Activated naive CD8-positive, alpha-beta T cell (primary cell): ENCODE results near the gene NPAS3.

Source experiments
- H3K27ac Mint-ChIP-seq: one replicate; pipeline ENCODE4 v1.8.0; 2021; ENCODE audit warnings: mixed read lengths
- H3K27me3 Mint-ChIP-seq: one replicate; pipeline ENCODE4 v1.8.0; 2021; ENCODE audit warnings: mixed read lengths
- H3K36me3 Mint-ChIP-seq: one replicate; pipeline ENCODE4 v1.8.0; 2021; ENCODE audit warnings: mixed read lengths
- H3K4me1 Mint-ChIP-seq: one replicate; pipeline ENCODE4 v1.8.0; 2021; ENCODE audit warnings: low read depth, mixed read lengths
- H3K4me3 Mint-ChIP-seq: one replicate; pipeline ENCODE4 v1.8.0; 2021; ENCODE audit warnings: mild to moderate bottlenecking, mixed read lengths
- H3K9me3 Mint-ChIP-seq: one replicate; pipeline ENCODE4 v1.8.0; 2021; ENCODE audit warnings: low read depth, mixed read lengths

The NPAS3 gene

DNA sequence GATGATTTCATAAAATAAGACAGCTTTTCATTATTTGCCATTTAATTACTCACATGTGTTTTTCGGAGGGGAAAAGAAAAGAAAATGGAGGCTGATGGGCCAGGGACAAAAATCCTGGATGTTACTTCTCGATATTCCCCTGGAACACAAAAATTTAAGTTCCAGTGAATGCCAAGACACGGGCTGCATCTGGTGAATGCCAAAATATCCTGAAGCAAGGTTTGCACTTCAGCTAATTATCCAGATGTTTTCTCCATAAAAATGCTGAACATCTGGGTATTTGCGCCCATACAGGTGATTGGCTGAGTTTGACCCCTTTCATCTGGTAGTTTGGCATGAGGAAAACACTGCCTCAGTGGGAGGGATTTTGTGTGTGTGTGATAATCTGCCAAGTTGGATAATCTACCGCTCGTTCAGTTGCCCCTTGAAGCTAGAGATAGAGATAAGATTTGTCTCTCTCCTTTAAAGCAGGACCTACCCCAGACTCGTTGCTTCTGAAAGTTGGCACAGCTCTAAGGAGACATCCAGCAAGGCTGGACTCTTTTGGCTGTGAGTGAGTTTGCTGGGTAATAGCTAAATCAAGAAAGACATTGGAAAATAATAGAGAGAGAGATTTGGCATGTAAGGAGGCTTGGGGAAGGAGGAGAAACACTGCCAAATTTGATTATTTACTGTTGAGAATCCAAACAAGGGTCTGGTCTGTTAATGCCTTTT is 622.2 kb downstream of the NPAS3 start:
- Mint-ChIP-seq H3K27me3 (no peaks in the 10 kb centered on the region), H3K36me3 (no peaks in the 10 kb centered on the region), H3K4me1 (no peaks in the 10 kb centered on the region), H3K9me3 (no peaks in the 10 kb centered on the region), H3K4me3 (no peak overlapping the region), H3K27ac (no peak overlapping the region)

DNA sequence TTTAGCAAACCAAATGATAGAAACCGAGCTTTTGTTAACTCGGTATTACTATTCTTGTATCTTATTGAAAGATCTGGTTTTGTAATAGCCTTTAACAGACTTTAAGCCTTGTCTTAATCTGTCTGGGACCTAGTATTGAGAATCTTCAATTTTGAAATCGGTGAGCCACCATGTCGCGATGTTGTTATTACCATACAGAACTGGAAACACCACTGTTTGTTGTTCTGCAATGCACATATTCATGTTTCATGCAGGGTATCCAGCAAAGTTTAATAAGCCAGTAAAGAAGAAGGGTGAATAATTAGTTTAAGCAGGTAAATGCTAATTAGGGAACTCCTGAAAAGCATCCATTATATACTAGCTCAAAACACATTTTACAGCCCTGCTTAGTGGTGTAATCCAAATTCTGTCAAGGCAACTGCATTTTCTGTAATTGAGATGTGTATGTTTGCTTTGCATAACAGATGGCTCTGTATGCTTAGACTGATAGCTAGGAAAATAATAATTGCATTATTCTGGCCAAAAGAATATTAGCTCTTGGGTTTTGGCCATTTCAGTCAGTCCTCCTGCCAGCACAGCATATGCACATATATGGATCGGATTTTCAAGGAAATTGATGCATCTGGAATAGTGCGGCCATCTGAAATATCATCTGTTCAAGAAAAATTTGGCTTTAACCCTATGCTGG is 623.0 kb downstream of the NPAS3 start:
- H3K36me3 Mint-ChIP-seq = no peaks in the 10 kb centered on the region
- no peaks in the 10 kb centered on the region for H3K27me3 Mint-ChIP-seq
- H3K4me1 Mint-ChIP-seq = no peaks in the 10 kb centered on the region
- H3K27ac Mint-ChIP-seq = no peak overlapping the region
- no peaks in the 10 kb centered on the region for H3K9me3 Mint-ChIP-seq
- no peak overlapping the region for H3K4me3 Mint-ChIP-seq

DNA sequence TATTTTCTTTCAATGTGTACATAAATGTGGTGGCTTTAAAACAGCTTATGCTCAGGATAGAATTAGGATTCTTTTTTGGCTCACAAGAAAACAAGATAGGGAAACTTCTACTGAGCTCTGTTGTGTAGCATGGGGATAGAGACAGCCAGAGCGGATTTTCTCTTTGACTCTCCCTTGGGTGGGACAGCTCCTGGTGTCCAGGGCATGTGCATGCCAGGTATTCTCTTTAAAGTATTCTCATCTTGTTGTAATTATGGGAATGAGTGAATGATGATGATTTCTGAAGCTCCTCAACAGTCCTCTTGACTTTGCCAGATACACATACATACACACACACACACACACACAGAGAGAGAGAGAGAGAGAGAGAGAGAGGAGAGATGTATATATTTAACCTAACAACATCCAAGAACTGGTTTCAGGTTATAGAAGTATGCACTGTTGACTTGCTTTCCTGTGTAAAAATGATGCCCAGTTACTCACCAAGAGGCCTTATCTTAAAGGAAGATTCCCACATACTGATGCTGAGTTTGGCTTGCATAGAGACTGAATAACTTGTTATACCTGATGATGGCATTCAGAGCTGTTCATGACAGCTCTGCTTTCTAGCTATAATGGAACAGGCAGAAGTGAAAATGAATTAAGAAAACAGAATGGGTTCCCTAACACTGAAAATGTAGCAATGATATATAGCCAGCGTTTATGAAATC is 624.7 kb downstream of the NPAS3 start:
- Mint-ChIP-seq H3K9me3 (no peaks in the 10 kb centered on the region), H3K4me3 (no peak overlapping the region), H3K4me1 (no peaks in the 10 kb centered on the region), H3K27ac (no peak overlapping the region), H3K36me3 (no peaks in the 10 kb centered on the region), H3K27me3 (no peaks in the 10 kb centered on the region)

DNA sequence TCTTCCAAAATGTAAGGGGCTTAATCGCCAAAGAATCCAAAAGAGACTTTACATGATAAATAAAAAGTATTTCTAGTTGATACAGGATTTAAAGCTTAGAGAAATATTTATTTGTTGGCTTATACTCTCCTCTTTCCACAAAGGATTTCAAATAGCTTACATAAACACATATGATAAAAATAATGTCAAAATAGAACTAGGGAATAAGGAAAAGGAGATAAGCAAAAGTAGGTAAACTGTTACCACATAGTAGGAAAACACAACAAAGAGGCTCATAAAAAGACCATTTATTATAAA is 625.2 kb downstream of the NPAS3 start:
- Mint-ChIP-seq H3K36me3 (no peaks in the 10 kb centered on the region), H3K4me3 (no peak overlapping the region), H3K9me3 (no peaks in the 10 kb centered on the region), H3K27me3 (no peaks in the 10 kb centered on the region), H3K27ac (no peak overlapping the region), H3K4me1 (no peaks in the 10 kb centered on the region)

DNA sequence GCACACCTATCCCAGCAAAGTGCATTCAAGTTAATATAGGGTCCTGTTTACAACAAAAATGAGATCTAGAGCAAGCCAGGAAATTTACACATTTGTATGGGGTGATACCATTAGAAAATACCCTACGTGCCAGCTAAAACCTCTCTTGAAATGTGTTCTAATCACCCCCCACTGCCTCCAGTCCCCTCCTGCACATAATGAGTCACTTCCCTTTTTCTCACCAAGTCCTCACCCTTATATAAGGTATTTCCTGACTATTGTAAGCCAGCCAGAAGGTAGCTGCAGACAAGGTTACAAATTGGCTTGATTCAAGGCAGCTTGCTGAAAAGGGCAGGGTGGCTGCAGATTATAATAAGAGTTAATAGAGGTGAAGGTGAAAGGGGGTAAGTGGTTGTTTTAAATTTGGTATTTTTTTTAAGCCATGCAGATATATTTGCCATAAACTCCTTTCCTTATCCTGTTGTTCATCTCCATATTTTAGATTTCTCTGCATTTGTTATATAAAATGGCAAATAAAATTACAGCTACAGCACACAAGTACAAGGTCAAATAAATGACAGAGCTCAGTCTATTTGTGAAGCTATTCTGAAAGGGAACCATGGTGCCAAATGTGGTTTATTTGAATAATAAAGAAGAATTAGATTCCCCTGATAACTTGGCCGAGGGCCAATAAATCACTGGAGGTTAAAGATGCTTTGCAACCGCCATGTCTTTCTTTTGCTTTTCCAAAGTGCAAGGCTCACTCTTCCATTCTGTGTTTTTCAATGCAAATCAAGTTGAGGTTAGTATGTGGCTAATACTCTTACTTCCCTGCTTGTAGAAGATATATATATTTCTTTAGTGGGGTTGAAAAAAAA is 626.3 kb downstream of the NPAS3 start:
- no peaks in the 10 kb centered on the region for H3K9me3 Mint-ChIP-seq
- no peak overlapping the region for H3K27ac Mint-ChIP-seq
- H3K4me3 Mint-ChIP-seq = no peak overlapping the region
- H3K36me3 Mint-ChIP-seq = no peaks in the 10 kb centered on the region
- H3K4me1 Mint-ChIP-seq = no peaks in the 10 kb centered on the region
- no peaks in the 10 kb centered on the region for H3K27me3 Mint-ChIP-seq

DNA sequence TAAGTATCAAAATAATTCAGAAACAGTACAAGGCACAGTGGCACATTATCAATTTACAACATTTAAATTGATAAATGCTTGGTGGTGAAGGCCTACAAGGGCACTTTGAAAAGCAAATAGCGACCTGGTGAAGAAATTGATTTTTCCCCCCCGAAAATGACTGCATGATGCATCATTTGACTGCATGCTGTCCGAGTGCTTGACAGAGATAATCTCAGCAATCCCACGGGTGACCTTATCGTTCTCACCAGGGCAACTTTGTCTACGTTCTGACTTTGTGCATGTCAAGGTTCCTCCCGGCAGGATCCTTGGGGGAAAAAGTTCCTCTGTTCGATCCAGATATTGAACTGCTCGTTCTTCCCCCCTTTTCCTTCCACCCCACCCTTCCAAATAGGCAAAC is 627.4 kb downstream of the NPAS3 start:
- Mint-ChIP-seq H3K27ac (no peak overlapping the region), H3K36me3 (no peaks in the 10 kb centered on the region), H3K4me1 (no peaks in the 10 kb centered on the region), H3K4me3 (no peak overlapping the region), H3K9me3 (no peaks in the 10 kb centered on the region), H3K27me3 (no peaks in the 10 kb centered on the region)

DNA sequence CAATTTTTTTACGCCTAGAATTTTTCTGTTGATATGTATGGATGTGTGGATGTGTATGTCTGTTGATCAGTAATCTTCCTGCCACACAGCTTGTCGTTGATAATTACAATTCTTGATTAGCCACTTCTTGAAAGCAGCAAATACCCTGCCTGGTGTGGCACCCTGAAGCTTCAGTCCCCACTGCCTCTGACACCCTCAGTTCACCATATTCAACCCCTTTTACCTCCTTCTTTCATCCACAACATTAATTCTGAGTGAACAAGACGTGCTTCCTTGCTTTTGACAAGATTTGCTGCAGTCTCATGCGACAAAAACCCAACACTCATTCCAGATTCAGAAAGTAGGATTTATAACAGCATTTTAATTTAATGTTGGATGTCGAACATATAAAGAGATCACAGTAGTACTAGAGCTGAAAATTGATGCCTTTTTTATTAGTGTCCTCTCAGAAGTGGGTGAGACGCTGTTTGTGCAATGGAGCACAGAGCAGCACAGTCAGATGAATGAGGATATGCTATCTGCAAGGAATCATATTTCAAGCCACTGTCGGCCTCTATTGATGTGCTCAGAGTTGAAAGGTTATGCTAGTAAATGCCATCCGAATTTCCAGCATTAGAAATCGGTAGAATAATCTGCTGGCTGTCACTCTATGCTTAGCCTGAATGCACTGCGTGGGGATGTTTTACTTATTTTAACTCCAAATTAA is 628.5 kb downstream of the NPAS3 start:
- Mint-ChIP-seq H3K9me3 (no peaks in the 10 kb centered on the region), H3K4me1 (no peaks in the 10 kb centered on the region), H3K36me3 (no peaks in the 10 kb centered on the region), H3K27me3 (no peaks in the 10 kb centered on the region), H3K27ac (no peak overlapping the region), H3K4me3 (no peak overlapping the region)

DNA sequence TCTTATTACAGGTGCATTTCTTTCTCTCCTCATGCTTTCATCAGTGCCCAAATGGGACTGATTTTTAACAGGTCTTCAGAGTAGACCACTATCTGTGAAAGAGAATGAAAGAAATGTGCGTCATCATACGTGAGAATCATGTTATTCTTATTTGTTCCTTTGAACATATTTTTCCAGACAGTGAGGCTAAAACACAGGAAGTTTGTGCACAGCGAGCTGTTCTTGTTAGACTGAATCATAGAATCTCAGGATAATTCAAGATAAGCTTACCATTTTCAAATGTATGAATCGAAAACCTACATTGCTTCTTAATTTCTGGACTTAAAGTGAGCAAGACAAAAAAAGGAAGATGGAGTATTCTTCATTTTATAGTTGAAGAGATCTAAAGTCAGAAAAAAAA is 629.1 kb downstream of the NPAS3 start:
- H3K4me1 Mint-ChIP-seq = no peaks in the 10 kb centered on the region
- no peak overlapping the region for H3K27ac Mint-ChIP-seq
- no peaks in the 10 kb centered on the region for H3K27me3 Mint-ChIP-seq
- H3K4me3 Mint-ChIP-seq = no peak overlapping the region
- H3K9me3 Mint-ChIP-seq = no peaks in the 10 kb centered on the region
- no peaks in the 10 kb centered on the region for H3K36me3 Mint-ChIP-seq

DNA sequence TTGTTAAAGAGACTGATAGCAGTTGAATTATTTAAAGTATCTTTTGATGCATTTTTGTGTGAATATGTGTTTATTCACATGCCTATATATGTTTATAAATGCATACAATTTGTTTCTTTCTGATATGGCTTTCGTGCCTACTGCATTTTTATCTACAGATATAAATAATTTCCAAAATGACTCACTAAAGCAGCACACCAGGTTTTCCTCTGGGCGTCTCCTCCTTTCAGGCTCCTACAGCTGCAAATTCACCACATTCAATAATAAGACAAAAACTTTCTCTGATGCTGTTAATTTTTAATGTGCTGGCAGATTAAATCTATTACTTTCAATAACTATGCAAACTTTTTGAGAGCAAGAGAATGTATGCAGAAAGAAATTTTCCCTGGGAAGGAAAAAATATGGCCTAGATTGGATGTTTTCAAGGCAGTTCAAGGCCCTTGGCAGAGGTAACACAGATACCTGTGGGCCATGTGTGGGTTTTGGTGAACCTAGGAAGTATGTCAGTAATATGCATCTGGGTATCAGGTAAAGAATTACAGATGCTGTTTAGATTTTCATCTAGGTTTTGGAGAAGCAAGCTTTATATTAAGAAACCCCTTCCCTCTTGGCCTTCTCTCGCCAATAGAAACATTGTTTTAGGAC is 630.4 kb downstream of the NPAS3 start:
- Mint-ChIP-seq H3K27me3 (no peaks in the 10 kb centered on the region), H3K4me1 (no peaks in the 10 kb centered on the region), H3K36me3 (no peaks in the 10 kb centered on the region), H3K27ac (no peak overlapping the region), H3K9me3 (no peaks in the 10 kb centered on the region), H3K4me3 (no peak overlapping the region)

DNA sequence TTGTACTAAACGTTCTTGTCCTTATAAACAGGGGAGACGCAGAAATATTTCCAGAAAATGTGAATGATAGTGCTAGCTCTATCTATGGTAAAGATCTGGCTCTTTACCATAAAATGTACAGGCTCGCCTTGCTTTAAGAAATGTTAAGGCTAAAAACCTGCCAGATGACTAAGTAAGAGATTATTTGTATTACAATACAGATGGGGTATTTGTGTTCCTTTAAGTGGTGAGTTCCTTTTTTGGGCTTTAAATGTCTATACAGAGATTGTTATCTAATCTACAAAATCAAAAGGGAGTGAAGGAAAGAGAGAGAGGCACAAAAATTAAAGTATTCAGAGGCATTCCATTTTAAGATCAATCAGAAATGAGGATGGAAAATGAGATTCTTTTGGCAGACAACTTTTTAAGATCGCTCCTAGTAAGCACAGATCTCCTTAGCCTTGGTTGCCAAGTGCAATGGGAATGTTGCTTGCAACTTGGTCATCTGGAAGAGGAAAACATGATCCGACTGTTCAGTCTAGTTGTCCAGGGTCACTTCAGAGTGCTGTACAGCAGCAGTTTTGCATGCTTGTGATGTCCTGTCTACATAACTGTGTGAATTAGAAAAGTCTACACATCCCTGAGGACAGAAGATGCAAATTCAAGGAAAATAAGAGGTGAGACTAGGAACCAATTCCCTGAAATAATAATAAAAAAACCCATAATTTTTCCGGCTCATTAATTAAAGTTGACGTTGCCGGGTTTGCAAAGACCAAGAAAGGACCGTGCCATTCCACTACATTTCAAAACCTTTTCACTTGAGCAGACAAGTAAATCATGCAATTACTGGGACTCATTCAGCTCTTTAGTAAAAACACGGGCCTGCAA is 631.4 kb downstream of the NPAS3 start:
- H3K9me3 Mint-ChIP-seq = no peaks in the 10 kb centered on the region
- no peak overlapping the region for H3K27ac Mint-ChIP-seq
- H3K27me3 Mint-ChIP-seq = no peaks in the 10 kb centered on the region
- H3K4me1 Mint-ChIP-seq = no peaks in the 10 kb centered on the region
- no peaks in the 10 kb centered on the region for H3K36me3 Mint-ChIP-seq
- no peak overlapping the region for H3K4me3 Mint-ChIP-seq

DNA sequence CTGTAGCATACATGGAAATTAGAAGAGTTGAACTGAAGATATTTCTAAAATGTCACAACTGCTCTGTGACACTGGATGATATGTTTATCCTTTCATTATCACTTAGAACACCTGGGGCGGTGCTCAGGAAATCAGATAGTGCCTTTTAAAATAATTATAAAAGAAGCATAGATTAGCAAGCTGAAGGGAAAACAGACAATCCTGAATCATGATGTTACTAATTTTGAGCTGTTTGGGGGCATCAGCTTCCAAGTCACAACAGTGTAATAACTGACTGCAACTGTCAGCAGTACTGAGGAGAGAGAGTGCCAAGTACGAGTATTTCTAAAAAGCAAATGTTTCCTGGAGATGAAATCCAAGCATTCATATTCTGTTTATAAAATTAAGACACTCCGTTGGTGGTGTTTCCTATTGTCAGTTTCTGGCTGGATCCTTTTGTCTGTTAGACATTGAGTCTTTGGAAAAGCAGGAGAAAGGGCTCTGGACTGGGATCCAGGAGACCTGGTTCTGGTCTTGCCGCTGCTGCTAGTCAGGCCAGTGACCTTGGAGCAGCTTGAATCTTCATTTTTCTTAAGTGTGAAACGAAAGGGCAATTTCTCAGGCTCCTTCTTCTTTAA is 632.1 kb downstream of the NPAS3 start:
- no peak overlapping the region for H3K27ac Mint-ChIP-seq
- no peaks in the 10 kb centered on the region for H3K27me3 Mint-ChIP-seq
- no peaks in the 10 kb centered on the region for H3K36me3 Mint-ChIP-seq
- no peak overlapping the region for H3K4me3 Mint-ChIP-seq
- H3K4me1 Mint-ChIP-seq = no peaks in the 10 kb centered on the region
- no peaks in the 10 kb centered on the region for H3K9me3 Mint-ChIP-seq

DNA sequence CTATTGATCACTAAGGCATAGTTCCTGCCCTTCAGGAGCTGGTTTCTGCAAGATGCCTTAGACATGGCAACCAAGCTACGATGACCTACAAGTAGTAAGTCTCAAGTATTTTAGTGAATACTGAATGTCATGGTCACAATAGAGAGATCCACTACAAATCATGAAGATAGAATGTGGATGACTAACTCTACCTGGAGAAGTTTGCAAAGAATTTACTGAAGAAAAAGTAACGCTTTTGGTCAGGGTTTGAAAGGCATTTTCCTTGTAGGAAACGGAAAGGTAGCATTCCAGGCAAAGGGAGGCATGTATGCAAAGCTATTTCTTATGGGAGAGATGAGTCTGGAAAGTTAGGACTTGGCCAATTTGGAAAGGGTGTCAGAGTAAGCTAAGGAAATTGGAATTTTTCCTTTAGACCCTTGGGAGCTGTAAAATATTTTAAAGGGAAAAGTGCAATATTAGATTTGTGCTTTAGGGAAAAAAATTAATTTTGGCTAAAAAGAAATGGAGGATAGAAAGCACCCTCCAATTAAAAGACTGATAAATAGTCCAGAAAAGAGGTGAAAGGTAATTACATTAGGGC is 634.7 kb downstream of the NPAS3 start:
- Mint-ChIP-seq H3K9me3 (no peaks in the 10 kb centered on the region), H3K27ac (no peak overlapping the region), H3K4me3 (no peak overlapping the region), H3K27me3 (no peaks in the 10 kb centered on the region), H3K36me3 (no peaks in the 10 kb centered on the region), H3K4me1 (no peaks in the 10 kb centered on the region)

DNA sequence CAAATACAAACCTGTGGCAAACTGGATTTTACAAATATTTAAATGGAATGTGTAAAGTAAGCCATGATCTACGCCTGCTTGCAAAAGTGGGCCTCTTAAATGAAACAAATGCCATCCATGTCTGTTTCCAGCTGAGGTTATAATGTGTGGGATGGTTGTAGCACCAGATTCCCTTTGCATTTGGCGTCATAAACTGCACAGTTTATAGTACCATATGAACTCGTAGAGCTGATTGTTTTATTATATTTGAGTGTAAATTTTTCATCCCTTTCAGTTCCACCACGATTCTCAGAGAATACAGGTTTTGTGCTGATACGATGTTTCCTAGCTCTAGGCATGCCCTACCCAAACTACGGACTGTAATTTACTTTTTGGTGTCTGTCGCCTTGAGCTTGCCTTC is 637.3 kb downstream of the NPAS3 start:
- H3K27me3 Mint-ChIP-seq = no peaks in the 10 kb centered on the region
- no peaks in the 10 kb centered on the region for H3K36me3 Mint-ChIP-seq
- no peaks in the 10 kb centered on the region for H3K9me3 Mint-ChIP-seq
- no peak overlapping the region for H3K4me3 Mint-ChIP-seq
- no peaks in the 10 kb centered on the region for H3K4me1 Mint-ChIP-seq
- no peak overlapping the region for H3K27ac Mint-ChIP-seq
